Measurements from ENCODE around the gene ADCY10. TPM values are rescaled to one million over a fixed set of nuclear protein-coding genes. Genes with fewer than 3 reads are reported as not detected.

ADCY10 gene
- total RNA-seq, 1 experiment from 2014 or later = 0.35 TPM

- H3K9me3 Mint-ChIP-seq (ENCODE audit: unreplicated experiment) = no peaks in the 10 kb centered on the region
- no peak overlapping the region for H3K27ac Mint-ChIP-seq (ENCODE audit: low read depth, unreplicated experiment)
- intact Hi-C loops (cut with micrococcal nuclease) = no loop called here
- peak; percentile 45 for DNase-seq (ENCODE audit: unreplicated experiment)
- POLR2A ChIA-PET = interaction anchor here (1.0 to 3.4 kb wide), 6 partner anchors 11 to 42 kb away, joined by 3 to 21 read pairs (median 4); partner anchors contain the start of gene MPZL1
- no peak overlapping the region for H3K4me3 Mint-ChIP-seq (ENCODE audit: unreplicated experiment)
- CTCF ChIA-PET = interaction anchor here (0.5 to 1.2 kb wide), 3 partner anchors 40 to 321 kb away, joined by 3 to 5 read pairs (median 3); no protein-coding TSS in a partner anchor
- H3K36me3 Mint-ChIP-seq (ENCODE audit: insufficient read depth, unreplicated experiment) = peaks cover 29% of the 10 kb centered on the region
- BruUV-seq (replicated peaks) = no TSS peak
- H3K4me1 Mint-ChIP-seq (ENCODE audit: insufficient read depth, unreplicated experiment) = peaks cover 30% of the 10 kb centered on the region
- no peaks in the 10 kb centered on the region for H3K27me3 Mint-ChIP-seq (ENCODE audit: insufficient read depth, unreplicated experiment)
- TF ChIP-seq CTCF (IDR thresholded peaks at IDR 0.05; ENCODE audit: unreplicated experiment) = no peak
These were observed 150.3 kb downstream of the ADCY10 start for GRCh38 chr1:167763525-167764220.

- Mint-ChIP-seq H3K4me3 (ENCODE audit: unreplicated experiment) (no peak overlapping the region), H3K4me1 (ENCODE audit: insufficient read depth, unreplicated experiment) (peaks cover 30% of the 10 kb centered on the region), H3K9me3 (ENCODE audit: unreplicated experiment) (no peaks in the 10 kb centered on the region), H3K27me3 (ENCODE audit: insufficient read depth, unreplicated experiment) (no peaks in the 10 kb centered on the region), H3K27ac (ENCODE audit: low read depth, unreplicated experiment) (no peak overlapping the region), H3K36me3 (ENCODE audit: insufficient read depth, unreplicated experiment) (peaks cover 15% of the 10 kb centered on the region)
- ChIA-PET POLR2A (interaction anchor here (0.7 to 3.4 kb wide), 9 partner anchors 9 to 41 kb away, joined by 3 to 21 read pairs (median 4); partner anchors contain the start of gene MPZL1), CTCF (interaction anchor here (0.6 to 2.3 kb wide), 11 partner anchors 9 to 361 kb away, joined by 3 to 6 read pairs (median 3); no protein-coding TSS in a partner anchor)
- DNase-seq (ENCODE audit: unreplicated experiment) = no peak
- no TSS peak for BruUV-seq (replicated peaks)
- intact Hi-C loops (cut with micrococcal nuclease) = no loop called here
- TF ChIP-seq CTCF (IDR thresholded peaks at IDR 0.05; ENCODE audit: unreplicated experiment) = no peak
These were observed 151.7 kb downstream of the ADCY10 start for GRCh38 chr1:167762061-167762746.

- BruUV-seq (replicated peaks) = no TSS peak
- intact Hi-C loops (cut with micrococcal nuclease) = no loop called here
- no peaks in the 10 kb centered on the region for H3K27me3 Mint-ChIP-seq (ENCODE audit: insufficient read depth, unreplicated experiment)
- no peak overlapping the region for H3K4me3 Mint-ChIP-seq (ENCODE audit: unreplicated experiment)
- CTCF ChIA-PET = interaction anchor here (0.6 to 2.3 kb wide), 6 partner anchors 8 to 360 kb away, joined by 3 to 6 read pairs (median 4); no protein-coding TSS in a partner anchor
- H3K4me1 Mint-ChIP-seq (ENCODE audit: insufficient read depth, unreplicated experiment) = peaks cover 30% of the 10 kb centered on the region
- peaks cover 9% of the 10 kb centered on the region for H3K36me3 Mint-ChIP-seq (ENCODE audit: insufficient read depth, unreplicated experiment)
- POLR2A ChIA-PET = interaction anchor here (0.9 to 3.4 kb wide), 5 partner anchors 8 to 37 kb away, joined by 3 to 21 read pairs (median 10); no protein-coding TSS in a partner anchor
- no peak for DNase-seq (ENCODE audit: unreplicated experiment)
- H3K27ac Mint-ChIP-seq (ENCODE audit: low read depth, unreplicated experiment) = no peak overlapping the region
- H3K9me3 Mint-ChIP-seq (ENCODE audit: unreplicated experiment) = no peaks in the 10 kb centered on the region
- no peak for TF ChIP-seq CTCF (IDR thresholded peaks at IDR 0.05; ENCODE audit: unreplicated experiment)
These were observed 152.5 kb downstream of the ADCY10 start for GRCh38 chr1:167761400-167761799.

Other genes starting within 250 kb of the ADCY10 start
- gene MPZL1, start 192.2 kb downstream of the ADCY10 start, total RNA-seq (2022) = 164 and 169 TPM in 2 replicates
- 57.2 and 60.8 TPM in 2 replicates for gene DCAF6, start 22.5 kb upstream of the ADCY10 start, total RNA-seq (2022)
- gene MPC2, start 22.9 kb upstream of the ADCY10 start, total RNA-seq (2022) = 105 and 108 TPM in 2 replicates
- 6.6 and 10.2 TPM in 2 replicates for gene GPR161, start 222.8 kb upstream of the ADCY10 start, total RNA-seq (2022)